Measurements from ENCODE around the gene RFTN1. TPM values are rescaled to one million over a fixed set of nuclear protein-coding genes. Genes with fewer than 3 reads are reported as not detected.

RFTN1 gene
- total and polyA plus RNA-seq, 4 donors = 4.4 to 20.4 (median 11.9) TPM

GRCh38 chr3:16419640-16420241, 93.8 kb downstream of the RFTN1 start:
- DNase-seq (ENCODE audit: low spot score) = no peak
- Histone ChIP-seq H3K9me3 (ENCODE audit: control insufficient read depth in 4 of 4, low read length in 3 of 4) (no peaks in the 10 kb centered on the region), H3K36me3 (ENCODE audit: control insufficient read depth in 4 of 4, insufficient read depth in 3 of 4, low read depth in 1 of 4, low read length in 3 of 4) (no peaks in the 10 kb centered on the region), H3K9ac (ENCODE audit: low read depth in 1 of 2, low read length in 2 of 2) (no peak overlapping the region), H3K27me3 (ENCODE audit: control insufficient read depth in 4 of 4, insufficient read depth in 4 of 4, low read length in 3 of 4) (no peaks in the 10 kb centered on the region), H3K4me3 (ENCODE audit: low read depth in 1 of 3, low read length in 3 of 3) (no peak overlapping the region), H3K4me1 (ENCODE audit: control insufficient read depth in 4 of 4, insufficient read depth in 4 of 4, low read length in 3 of 4) (peaks cover 0 to 2% (median 0%) of the 10 kb centered on the region in 4 donors), H3K27ac (ENCODE audit: low read depth in 1 of 2, low read length in 2 of 2) (no peak overlapping the region)
- WGBS = 74% methylated on average over 5 of the region's 5 CpGs
- TF ChIP-seq MAX (IDR thresholded peaks at IDR 0.05) (no peak), HNF4G (IDR thresholded peaks at IDR 0.05) (no peak), JUND (IDR thresholded peaks at IDR 0.05) (no peak), RAD21 (IDR thresholded peaks at IDR 0.05) (no peak), EGR1 (IDR thresholded peaks at IDR 0.05; ENCODE audit: low read depth in 2 of 2) (no peak), YY1 (IDR thresholded peaks at IDR 0.05) (no peak), SP1 (IDR thresholded peaks at IDR 0.05) (no peak), RXRA (IDR thresholded peaks at IDR 0.05) (no peak), ATF3 (IDR thresholded peaks at IDR 0.05) (no peak), HNF4A (conservative IDR thresholded peaks at IDR 0.05) (no peak), CTCF (IDR thresholded peaks at IDR 0.05; ENCODE audit: low read depth, low read length, missing input control) (no peak), REST (IDR thresholded peaks at IDR 0.05) (no peak), FOXA2 (IDR thresholded peaks at IDR 0.05) (no peak), ZBTB33 (IDR thresholded peaks at IDR 0.05) (no peak), FOXA1 (IDR thresholded peaks at IDR 0.05) (no peak), GABPA (IDR thresholded peaks at IDR 0.05 in 1 of 2, conservative IDR thresholded peaks at IDR 0.05 in 1 of 2) (no peak)

All from liver (tissue), 9 donors.